ENCODE data around the gene NPR2.

DNA sequence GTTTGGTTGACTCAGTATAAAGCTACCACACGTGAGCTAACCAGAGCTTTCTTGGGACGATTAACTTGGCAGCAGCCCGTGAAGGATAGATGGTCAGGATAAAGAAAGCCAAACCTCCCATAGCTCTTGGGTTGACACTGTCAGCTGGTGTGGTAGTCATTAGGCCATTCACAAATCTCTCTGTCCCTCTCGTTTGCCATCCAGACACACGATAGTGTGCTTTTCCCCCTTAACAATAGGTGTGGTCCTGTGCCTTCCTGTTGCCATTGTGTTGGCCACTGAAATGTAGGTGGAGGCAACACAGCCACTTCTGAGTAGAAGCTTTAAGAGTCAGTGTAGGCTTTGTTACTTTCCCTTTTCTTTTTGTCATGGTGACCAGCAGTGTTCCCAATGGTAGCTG is 67.1 kb downstream of the NPR2 start:
- TF ChIP-seq, protein P1, sequence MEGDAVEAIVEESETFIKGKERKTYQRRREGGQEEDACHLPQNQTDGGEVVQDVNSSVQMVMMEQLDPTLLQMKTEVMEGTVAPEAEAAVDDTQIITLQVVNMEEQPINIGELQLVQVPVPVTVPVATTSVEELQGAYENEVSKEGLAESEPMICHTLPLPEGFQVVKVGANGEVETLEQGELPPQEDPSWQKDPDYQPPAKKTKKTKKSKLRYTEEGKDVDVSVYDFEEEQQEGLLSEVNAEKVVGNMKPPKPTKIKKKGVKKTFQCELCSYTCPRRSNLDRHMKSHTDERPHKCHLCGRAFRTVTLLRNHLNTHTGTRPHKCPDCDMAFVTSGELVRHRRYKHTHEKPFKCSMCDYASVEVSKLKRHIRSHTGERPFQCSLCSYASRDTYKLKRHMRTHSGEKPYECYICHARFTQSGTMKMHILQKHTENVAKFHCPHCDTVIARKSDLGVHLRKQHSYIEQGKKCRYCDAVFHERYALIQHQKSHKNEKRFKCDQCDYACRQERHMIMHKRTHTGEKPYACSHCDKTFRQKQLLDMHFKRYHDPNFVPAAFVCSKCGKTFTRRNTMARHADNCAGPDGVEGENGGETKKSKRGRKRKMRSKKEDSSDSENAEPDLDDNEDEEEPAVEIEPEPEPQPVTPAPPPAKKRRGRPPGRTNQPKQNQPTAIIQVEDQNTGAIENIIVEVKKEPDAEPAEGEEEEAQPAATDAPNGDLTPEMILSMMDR (IDR thresholded peaks at IDR 0.05; ENCODE audit: extremely low read depth in 1 of 2, insufficient read depth in 1 of 2, low read depth in 1 of 2, low read length in 2 of 2): no peak
- TF ChIP-seq EZH2 (IDR thresholded peaks at IDR 0.05; ENCODE audit: borderline replicate concordance, low read depth, low read length, severe bottlenecking): no peak
- TF ChIP-seq POLR2AphosphoS5 (IDR thresholded peaks at IDR 0.05; ENCODE audit: insufficient read depth, low read depth, low read length): no peak
- no peak for TF ChIP-seq GATA2 (IDR thresholded peaks at IDR 0.05; ENCODE audit: insufficient read depth, insufficient read length, low read depth, low read length)
- no peak for TF ChIP-seq POLR2A (IDR thresholded peaks at IDR 0.05; ENCODE audit: low read depth, low read length)
- TF ChIP-seq MYC (IDR thresholded peaks at IDR 0.05; ENCODE audit: low read depth, low read length): no peak
